Stimulated activated CD4-positive, alpha-beta T cell treated with anti-CD3 and anti-CD28 coated beads, Interleukin-15, amount 100 ng/mL, for 48 hours (primary cell): ENCODE results near the gene ARHGAP42.
"Not testable (repeated sequence)": the region's sequence is repeated elsewhere in the genome, so short reads cannot be mapped to it uniquely, and the experiment has no call there.

Experiments used
- DNase-seq, 2 donors: peaks; one replicate each; pipeline ENCODE4 v3.0.0-alpha.2; 2020; ENCODE audit warnings: low read depth in 2 of 2

Gene ARHGAP42

DNA sequence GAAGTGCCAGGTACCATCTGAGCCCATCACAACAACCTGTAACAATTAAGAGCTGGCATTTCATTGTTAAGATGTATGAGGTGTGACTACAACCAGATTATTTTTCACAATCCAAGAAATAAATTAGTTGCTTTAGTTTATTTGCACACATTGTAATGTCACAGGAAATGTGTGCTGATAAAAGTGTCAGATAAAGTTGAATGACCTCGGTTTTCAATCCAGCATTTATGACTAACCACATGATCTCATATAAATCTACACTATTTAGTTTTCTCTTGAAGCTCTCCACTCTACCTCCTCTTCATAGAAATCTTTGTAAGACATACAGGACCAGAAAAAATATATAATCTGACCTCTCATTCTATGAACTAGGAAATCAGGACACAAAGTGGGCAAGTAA is 276.3 kb downstream of the ARHGAP42 start:
- no peak for DNase-seq

GRCh38 chr11:100964435-100964834 is 277.3 kb downstream of the ARHGAP42 start:
- no peak for DNase-seq

- DNase-seq: no peak
Observed at GRCh38 chr11:100965346-100965745, 278.3 kb downstream of the ARHGAP42 start.

DNA sequence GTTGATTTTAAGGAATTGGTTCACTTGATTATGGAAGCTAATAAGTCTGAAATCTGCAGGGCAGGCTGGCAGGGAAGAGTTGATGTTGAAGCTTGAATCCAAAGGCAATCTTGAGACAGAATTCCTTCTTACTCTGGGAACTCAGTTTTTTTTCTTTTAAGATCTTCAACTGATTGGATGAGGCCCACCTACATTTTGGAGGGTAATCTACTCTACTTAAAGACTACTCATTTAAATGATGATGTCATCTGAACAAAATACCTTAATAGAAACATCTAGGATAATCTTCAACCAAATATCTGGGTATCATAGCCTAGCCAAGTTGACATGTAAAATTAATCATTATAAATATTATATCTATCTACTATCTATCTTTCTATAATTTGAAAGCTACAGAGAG is 279.3 kb downstream of the ARHGAP42 start:
- no peak for DNase-seq

- no peak for DNase-seq
Observed at GRCh38 chr11:100969008-100969407, 281.9 kb downstream of the ARHGAP42 start.

DNA sequence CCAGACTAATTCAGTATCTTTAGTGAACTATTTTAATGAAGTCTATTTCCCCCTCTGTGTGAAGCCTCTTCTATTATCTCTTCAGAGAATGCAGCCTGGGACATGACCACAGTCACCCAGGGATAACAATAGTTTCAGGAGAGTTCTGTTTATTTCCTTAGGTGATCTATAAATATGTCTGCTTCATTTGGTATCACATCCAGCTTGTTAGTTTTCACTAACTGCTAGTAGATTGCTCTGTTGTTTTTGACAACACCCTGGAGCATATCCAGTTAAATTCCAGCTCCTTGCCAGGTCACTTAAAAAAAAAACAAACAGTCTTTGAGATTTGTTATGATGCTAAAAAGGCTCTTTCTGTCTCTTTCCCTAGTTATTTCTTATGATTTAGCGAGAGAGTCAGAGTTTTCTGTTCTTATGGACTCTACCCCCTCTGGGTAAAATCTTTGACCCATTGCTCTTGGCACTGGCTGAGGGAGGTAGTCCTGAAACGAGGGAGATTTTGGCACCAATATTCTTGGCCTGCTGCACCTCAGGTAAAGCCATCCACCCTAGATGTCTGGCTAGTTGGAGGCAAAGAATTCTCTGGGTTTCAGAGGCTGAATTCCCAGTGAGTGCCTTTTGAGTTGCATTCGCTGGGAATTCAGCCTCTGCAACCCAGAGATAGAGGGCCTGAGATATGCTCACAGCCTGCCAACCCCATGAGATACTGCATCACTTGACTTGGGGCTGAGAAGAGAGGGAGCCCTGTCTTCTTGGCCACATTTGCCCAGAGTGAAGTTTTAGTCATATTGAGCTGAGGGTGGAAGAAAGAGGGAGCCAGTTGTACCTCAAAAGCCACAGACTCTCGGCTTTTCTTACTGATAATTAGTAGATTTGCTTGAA is 283.4 kb downstream of the ARHGAP42 start:
- no peak for DNase-seq

- no peak for DNase-seq
Observed at GRCh38 chr11:100972046-100972445, 285.0 kb downstream of the ARHGAP42 start.

DNA sequence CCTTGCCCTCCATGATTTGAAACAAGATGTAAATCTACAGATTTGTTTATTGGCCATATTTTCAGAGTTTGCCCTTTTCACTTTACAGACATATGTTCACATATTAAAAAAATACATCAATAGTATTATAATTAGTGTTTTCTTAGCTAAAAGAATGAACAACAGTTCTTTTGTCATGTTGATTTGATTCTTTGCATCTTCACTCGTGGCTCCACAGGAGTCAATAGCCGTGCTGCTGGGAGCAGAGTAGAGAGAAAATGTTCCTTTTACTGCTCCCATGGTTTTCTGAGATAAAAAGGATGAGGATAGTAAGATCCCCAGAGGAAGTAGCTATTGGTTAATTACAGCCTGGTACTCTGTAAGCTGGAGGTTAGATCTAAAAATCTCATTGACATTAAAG is 291.4 kb downstream of the ARHGAP42 start:
- DNase-seq: no peak

DNA sequence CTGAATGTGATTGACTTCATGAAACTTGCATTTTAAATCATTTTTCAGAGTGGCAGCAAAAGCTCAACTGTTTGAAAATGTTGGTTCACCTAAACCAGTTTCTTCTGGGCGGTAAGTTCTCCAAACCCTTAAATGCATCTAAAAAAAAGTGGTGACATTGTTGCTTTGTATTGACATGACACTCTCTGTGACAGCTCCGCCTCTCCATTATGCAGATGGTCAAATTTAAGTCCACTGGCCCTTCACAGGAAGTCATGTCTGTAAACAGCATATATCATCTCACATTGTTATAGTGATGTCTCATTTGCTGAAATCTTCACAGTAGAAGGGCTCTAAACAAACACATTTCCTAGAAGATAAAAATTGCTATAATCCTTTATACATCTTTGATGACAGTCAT is 291.9 kb downstream of the ARHGAP42 start:
- DNase-seq: no peak

DNA sequence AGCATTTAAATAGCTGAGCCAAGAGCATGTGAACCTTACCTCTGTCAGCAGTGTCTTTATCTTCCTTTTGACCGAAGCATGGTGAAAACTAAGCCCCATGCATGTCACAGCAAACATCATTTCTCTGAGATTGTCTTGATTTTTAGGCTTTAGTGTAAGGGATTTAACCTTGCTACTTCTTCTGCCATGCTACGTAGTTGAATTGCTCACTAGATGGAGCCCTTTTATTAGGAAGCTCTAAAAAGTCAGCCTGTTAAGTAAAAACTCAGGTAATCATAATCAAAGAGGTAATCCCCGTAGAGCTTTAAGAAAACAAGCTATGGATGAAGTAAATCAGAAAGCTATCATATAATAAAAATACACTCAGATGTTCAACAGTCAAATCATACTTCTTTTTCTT is 293.1 kb downstream of the ARHGAP42 start:
- no peak for DNase-seq

DNA sequence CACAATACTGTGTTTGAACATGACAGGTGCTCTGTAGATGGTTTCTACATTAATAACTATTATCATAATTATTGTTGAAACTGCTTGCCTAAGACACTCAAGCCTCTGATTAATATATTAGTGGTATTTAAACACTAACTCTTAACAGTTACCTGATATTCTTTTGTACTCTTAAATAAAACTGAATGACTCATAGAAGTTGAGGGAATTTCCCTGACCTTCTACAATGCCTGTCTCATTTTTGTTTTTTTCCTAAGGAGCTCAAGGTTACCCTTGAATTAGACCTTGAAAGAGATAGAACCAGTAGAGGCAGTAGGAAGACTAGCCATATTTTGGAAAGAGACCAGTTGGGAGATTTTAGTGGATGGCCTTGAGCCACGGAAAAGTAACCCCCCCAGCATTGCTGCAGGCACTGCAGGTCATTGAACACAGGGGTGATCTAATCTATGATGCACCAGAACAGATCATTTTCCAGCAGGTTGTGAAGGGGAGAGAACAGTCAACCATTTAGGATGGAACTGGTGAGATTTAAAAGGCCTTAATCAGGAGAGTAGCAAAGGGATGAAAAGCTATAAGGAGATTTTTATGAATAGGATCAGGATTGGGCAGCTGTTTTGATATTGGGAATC is 294.2 kb downstream of the ARHGAP42 start:
- DNase-seq: no peak

- no peak for DNase-seq
Observed at GRCh38 chr11:100984668-100985067, 297.6 kb downstream of the ARHGAP42 start.

DNA sequence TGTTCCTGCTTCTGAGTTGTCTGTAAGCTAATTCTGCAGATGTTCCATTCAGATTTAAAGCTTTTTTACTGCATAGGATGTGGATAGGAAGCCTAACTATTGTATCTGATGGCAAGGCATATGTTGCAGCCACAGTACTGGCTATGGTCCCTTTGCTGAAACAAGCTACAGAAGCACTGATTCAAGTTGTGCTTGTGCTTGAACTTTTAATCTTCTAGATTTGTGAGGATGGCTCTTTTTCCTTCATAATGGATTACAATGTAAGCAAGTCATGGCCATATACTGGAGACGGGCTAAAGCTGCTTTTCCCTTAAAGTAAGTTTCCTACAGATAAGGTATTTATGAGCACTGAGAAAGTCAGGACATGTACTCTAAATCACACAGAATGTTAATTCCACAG is 303.8 kb downstream of the ARHGAP42 start:
- no peak for DNase-seq

DNA sequence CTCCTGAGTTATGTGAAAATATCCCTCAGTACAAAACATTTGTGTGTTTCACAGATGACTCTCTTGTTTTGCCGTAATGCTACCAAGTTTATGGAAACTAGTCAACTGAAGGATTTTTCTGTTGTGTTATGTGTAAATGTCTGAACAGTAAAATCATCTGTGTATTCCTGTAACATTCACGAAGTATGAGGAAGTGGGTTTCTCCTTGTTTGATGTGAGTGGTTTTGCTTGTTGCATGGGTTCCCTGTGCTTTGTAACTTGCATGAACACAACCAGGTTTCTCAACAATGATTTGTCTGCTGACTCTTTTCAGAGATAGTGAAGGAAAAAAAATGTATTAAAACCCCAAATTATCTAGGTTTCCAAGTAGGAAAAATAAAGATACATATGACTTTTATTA is 304.5 kb downstream of the ARHGAP42 start:
- DNase-seq: no peak

- DNase-seq: no peak
Observed at GRCh38 chr11:100994966-100995365, 307.9 kb downstream of the ARHGAP42 start.

DNA sequence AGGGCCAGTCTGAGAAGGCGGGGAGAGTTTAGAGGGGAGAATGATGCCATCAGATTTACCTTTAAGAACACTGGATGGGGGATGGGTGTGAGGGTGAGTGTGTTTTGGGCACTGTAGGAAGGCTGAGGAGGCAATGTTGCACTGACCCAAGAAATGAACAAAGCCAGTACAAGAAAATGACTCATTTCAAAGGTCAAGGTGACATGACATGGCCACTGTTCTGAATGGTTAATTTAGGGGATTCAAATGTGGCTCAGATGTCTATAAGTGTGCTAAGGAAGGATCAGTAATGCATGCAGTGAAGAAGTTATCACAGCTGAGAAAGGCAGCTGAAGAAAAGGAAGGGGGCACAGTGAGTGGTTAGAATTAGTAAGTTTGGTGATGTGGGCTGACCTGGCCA is 312.7 kb downstream of the ARHGAP42 start:
- no peak for DNase-seq

GRCh38 chr11:101003468-101003867 is 316.4 kb downstream of the ARHGAP42 start:
- DNase-seq: no peak

- DNase-seq: no peak
Observed at GRCh38 chr11:101008961-101009689, 322.0 kb downstream of the ARHGAP42 start.

DNA sequence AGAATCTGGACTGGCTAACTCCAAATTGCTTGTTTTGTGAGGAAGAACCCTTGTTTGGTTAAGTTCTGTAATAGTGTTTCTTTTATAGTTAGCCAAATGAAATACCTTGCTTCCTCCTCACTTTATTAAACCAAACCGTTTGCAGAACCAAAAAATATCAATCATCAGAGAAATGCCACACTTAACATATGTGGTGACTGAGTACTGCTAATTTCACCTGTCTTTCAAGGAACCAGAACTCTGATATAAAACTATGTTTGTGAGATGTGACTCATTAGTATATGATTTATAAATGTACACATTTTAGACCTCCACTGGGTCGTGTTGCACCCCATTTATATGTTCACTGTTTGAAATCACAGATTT is 322.6 kb downstream of the ARHGAP42 start:
- no peak for DNase-seq

DNA sequence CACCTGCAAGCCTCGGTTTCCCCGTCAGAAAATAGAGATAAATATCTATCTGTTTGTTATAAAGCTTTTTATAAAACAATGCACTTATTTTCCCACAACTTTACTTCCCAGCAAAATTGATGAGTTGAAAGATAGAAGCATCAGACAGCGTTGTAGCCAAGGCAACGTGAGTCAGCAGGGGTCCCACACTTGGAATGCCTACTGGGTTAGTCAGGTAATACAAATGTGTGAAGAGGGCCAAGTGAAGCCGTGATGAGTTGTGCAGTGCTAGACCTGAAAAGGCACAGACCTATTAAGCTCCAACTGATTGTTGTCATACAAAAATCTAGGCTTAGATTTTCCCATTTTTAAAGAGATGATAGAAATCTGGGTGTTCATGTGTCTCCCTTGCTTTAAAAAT is 323.8 kb downstream of the ARHGAP42 start:
- no peak for DNase-seq

- no peak for DNase-seq
Observed at GRCh38 chr11:101011881-101012280, 324.8 kb downstream of the ARHGAP42 start.

DNA sequence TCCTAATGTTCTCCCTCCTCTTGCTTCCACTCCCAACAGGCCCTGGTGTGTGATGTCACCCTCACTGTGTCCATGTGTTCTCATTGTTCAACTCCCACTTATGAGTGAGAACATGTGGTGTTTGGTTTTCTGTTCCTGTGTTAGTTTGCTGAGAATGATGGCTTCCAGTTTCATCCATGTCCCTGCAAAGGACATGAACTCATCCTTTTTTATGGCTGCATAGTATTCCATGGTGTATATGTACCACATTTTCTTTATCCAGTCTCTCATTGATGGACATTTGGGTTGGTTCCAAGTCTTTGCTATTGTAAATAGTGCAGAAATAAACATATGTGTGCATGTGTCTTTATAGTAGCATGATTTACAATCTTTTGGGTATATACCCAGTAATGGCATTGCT is 326.6 kb downstream of the ARHGAP42 start:
- DNase-seq: not testable (repeated sequence)
